Measurements from ENCODE around the gene ABLIM3.

Gene ABLIM3

GRCh38 chr5:149133795-149134777, 7.2 kb upstream of the ABLIM3 start:
- no peak for DNase-seq

- DNase-seq: no peak
Measured at GRCh38 chr5:149134778-149135500, 6.4 kb upstream of the ABLIM3 start.

DNA sequence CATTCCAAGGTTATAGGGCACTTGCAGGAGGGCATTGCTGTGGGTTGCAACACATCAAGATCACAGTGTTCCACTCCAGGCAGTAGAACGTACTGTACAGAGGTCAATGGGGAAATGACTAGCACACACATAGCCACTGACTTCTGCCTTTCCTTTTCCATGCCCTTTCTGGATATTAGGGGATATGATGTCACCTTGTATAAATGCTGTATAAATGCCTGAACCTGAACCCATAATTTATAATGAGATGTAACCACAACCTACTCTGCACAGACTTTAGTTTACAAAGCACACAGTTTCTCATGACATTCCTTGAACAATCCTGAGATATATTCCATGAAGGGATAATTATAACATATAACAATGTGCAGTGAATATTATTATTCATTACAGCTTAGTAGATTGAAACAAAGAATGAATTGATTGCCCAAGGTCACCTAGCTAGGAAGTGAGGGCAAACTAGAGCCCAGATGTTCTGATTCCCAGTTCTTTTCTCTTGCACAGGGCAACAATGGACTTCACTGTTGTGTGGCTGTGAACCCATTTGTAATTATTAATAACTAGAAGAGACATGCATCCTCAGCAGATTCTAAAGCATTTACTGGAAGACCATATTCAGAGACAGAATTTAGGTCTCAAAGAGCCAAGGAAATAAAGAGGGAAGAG, 5.6 kb upstream of the ABLIM3 start:
- no peak for DNase-seq

DNA sequence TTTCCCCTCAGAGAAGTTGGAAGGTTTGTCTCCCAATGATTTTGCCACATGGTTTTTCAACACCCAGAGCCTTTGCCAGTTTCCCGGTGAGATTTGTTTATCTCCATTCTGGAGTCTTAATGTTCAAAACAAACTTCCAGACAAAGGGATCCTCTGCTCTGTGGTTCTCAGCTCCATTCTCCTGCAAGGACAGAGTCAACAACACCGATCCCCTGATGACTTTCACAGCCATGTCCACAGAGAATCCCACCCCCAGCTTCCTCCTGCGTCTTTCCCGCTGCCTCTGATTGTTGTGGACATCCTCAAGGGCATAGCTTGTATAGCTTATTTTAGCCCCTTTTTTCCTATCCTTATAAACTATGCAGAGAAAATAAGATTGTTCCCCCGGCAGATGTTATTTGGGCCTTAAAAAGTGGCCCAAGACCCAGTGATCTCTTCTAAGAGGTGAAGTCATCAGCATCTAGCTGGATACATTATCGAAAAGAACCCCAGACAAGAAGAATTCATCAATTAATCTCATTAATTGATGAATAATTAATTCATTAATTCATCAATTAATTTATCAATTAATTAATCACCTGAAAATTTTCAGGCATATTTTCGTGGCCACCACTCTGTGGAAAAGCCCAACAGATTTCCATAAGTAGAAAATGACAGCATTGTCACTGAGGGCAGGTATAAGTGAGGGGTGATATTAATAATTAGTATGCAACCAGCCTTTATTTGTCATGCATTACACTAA, 2.9 kb upstream of the ABLIM3 start:
- no peak for DNase-seq

GRCh38 chr5:149140197-149141002, 893 bp upstream of the ABLIM3 start:
- no peak for DNase-seq

DNA sequence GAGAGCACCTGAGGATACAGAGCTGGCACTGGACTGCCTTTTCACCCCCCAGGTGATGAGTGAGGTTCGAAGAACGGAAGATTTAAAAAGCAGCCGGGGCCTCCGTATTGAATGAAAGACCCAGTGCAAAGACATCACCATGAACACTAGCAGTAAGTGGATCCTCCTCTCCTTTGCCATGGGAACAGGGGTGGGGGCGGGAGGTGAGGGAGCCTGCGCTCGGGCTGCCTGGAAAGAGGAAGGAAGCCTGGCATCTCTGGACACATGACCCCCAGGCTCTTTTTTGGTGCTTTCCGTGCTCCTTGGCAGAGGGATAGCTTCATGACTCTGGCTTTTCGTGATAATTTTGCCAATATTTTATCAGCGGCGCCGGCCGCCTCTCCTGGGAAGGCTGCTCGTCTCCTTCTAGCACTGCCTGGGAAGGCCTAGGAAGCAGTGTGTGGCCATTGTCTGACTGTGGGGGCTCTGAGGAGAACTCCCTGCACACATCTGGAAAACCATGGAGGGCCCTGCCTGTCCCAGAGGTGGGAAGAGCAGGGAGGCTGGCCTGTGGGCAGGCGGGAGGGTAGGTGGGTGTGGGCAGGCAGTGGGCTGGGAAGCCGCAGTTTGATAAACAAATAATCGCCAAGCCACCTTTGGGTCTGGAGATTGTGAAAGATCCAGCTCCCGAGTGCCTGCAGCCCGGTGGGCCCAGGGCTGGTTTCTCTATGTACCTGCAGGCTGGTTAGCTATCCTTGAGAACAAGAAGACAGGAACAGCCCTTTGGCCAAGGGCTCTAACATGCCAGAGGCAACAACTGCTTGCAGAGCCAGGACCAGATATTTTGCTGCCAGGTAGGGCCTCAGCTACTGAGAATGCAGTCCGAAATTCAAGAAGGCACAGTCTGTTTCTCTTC, 911 bp downstream of the ABLIM3 start:
- no peak for DNase-seq

DNA sequence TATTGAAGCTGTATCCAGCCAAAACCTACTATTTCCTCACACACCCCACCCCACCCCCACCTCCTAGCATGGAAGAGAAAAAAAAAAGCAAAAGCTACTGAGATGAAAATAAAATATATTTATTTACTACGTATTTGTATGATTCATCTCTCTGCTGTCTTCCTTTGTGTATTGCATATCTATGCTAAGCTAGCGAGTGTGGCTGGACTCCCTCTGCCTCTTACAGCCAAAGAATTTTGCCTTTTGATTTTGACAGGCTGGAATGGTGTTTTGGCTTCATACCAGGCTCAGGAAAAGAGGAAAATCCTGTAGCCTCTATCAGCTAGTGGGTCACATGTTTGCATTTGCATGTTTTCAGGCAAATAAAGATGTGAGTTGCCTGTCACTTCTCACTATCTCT, 2.2 kb downstream of the ABLIM3 start:
- DNase-seq: no peak

- DNase-seq: no peak
Measured at GRCh38 chr5:149144637-149145036, 3.3 kb downstream of the ABLIM3 start.

- DNase-seq: no peak
Measured at GRCh38 chr5:149145138-149145537, 3.8 kb downstream of the ABLIM3 start.

- no peak for DNase-seq
Measured at GRCh38 chr5:149147676-149148075, 6.4 kb downstream of the ABLIM3 start.

- no peak for DNase-seq
Measured at GRCh38 chr5:149149942-149150341, 8.6 kb downstream of the ABLIM3 start.

DNA sequence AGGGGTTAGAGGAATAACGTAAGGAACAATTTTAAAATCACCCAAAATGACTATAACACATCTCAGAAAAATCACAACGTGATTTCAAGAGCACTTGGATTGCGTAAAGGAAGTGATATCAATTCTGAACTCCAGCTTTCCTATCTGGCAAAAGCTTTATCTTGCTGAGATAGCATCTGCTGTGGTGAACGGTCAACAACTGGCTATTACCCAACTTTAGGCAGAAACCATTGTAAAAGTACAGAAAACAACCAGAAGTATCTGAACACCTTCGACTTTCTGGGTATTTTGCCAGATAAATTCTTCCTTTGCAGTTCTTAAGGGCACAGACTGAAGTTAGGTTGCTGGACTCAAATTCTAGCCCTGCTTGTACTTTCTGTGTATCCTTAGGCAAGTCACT, 9.2 kb downstream of the ABLIM3 start:
- DNase-seq: no peak

GRCh38 chr5:149151717-149152116, 10.4 kb downstream of the ABLIM3 start:
- DNase-seq: no peak

DNA sequence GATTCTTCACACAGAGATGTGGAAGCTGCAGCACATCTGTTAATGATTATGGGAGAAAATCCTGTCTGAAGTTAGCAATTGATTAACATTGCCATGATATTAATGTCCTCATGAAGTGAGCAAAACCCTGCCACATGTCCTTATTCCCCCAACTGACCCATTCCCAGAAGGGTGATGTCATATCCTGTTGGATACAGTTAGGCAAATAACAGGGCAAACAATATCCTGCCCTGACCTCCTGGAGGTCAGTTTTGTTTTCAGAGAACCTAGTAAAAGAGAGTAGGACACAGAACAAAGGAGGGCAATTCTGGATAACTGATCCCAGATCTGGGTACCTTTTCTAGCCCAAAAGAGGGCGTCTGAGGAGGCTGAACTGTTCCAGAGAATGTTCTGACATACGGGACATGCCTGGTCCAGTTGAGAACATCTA, 11.0 kb downstream of the ABLIM3 start:
- no peak for DNase-seq

DNA sequence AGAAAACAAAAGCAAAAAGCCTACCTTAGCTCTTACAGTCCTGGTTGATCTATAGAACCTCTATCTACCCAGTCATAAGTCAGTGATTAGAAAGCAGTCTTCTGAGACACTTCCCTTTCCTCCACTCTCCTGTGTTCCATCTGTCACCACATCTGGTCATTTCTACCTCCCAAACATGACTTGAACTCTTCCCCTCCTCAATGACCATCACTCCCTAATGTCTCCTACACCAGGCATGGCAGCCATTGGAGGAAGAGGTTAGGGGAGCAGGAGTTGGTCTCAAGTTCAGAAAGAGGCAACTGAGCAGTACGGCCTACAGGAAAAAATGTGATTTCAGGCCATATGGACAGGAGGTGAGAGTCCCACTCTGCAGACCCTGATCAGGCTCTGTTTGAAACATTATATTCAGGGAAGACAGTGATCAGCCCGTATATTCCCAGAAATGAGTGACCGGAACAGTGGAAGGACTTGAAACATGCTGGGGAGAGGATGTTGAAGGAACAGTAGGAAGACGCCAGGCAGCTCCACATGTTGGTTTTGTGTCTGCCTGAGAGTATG, 12.0 kb downstream of the ABLIM3 start:
- no peak for DNase-seq

DNA sequence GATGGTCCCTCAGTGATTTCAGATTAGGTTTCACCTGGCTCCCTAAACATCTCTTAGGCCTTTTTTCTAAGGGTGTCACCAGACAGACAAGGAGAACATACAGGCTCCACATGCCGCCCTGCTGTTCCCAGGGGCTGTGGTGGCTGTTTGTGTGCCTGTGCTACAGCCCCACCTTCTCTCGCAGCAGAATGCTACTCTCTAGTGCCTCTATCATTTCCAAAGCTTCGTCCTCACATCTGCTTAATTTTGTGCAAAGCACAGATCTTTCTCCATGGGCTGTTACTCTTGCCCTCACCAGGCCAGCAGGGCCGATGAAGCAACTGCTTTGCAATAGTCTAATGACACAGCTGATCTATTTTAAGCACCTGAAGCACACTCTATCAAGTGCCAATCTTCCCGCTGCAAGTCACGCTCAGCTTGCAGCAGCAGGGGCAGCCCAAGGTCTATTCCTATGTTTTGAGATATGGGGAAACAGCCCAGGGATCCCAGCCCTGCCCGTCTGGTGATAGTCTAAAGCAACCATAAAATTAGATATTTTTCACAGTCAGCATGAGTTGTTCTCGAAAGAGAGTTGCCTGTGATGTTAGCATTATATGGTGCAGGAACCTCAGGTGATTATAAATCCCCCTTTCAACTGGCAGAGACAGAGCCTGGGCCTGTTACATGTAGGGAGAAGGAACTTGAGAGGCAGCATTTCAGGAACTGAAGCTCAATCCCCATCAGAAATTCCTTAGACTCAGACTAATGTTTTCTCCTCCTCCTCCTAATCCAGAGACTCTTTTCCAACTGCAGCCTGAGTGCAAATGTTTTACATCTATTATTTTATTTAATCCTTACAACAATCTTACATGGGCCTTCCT, 12.7 kb downstream of the ABLIM3 start:
- no peak for DNase-seq

- no peak for DNase-seq
Measured at GRCh38 chr5:149154650-149155049, 13.4 kb downstream of the ABLIM3 start.

GRCh38 chr5:149156435-149157083, 15.3 kb downstream of the ABLIM3 start:
- no peak for DNase-seq

DNA sequence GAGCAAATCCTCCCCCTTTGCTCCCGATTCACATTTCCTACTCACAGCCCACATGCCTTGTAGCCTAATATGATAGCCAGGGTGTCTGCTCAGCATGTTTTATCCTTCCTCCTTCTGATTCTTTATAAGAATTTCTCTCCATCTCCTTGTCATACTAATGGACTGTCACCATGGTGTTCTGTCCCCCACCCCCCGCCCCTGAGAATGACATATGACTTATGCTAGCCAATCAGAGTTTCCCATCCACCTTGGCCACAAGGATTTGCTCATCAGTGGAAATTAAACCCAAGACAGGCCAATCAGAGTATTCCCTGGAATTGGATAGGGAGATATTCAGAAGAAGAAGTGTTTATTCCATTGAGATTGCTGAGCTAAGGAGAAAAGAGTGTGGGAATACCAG, 16.0 kb downstream of the ABLIM3 start:
- DNase-seq: no peak
